SK-N-SH treated with all-trans-retinoic acid at 6 μM for 48 hours (cell line): ENCODE measurements around the gene CPPED1.

Source experiments
- ARNTL ChIP-seq: fragments of 450-650 bp; formaldehyde crosslinking; IDR thresholded peaks from 2 replicates; pipeline ENCODE4 v1.5.0; 2020; ENCODE audit warnings: low read depth, mild to moderate bottlenecking, moderate library complexity, borderline replicate concordance
- CSDC2 ChIP-seq: fragments of 250-450 bp; sonication (Bioruptor Pico); IDR thresholded peaks from 2 replicates; pipeline ENCODE4 v1.5.0; 2020; ENCODE audit warnings: mild to moderate bottlenecking, moderate library complexity
- GLIS3 ChIP-seq: fragments of 250-450 bp; sonication (Bioruptor Pico); IDR thresholded peaks from 2 replicates; pipeline ENCODE4 v1.5.0; 2020; ENCODE audit warnings: mild to moderate bottlenecking, moderate library complexity
- PPARA ChIP-seq: fragments of 250-450 bp; sonication (Bioruptor Pico); IDR thresholded peaks from 2 replicates; pipeline ENCODE4 v1.5.0; 2020; ENCODE audit warnings: mild to moderate bottlenecking, borderline replicate concordance
- RARB ChIP-seq: fragments of 250-450 bp; sonication (Bioruptor Pico); IDR thresholded peaks from 2 replicates; pipeline ENCODE4 v1.8.0; 2021; ENCODE audit warnings: mild to moderate bottlenecking, moderate library complexity
- TOX ChIP-seq: fragments of 250-450 bp; sonication (Bioruptor Pico); IDR thresholded peaks from 2 replicates; pipeline ENCODE4 v1.8.0; 2021; ENCODE audit warnings: mild to moderate bottlenecking, moderate library complexity, borderline replicate concordance
- ZC3H10 ChIP-seq: fragments of 250-450 bp; sonication (Bioruptor Pico); IDR thresholded peaks from 2 replicates; pipeline ENCODE4 v1.5.1; 2021; ENCODE audit warnings: mild to moderate bottlenecking, moderate library complexity
- ZFP3 ChIP-seq: fragments of 250-450 bp; sonication (Bioruptor Pico); IDR thresholded peaks from 2 replicates; pipeline ENCODE4 v1.5.0; 2020; ENCODE audit warnings: mild to moderate bottlenecking, moderate library complexity
- ZFP30 ChIP-seq: fragments of 450-650 bp; formaldehyde crosslinking; IDR thresholded peaks from 2 replicates; pipeline ENCODE4 v1.5.0; 2022; ENCODE audit warnings: mild to moderate bottlenecking, moderate library complexity
- ZNF565 ChIP-seq: fragments of 450-650 bp; formaldehyde crosslinking; conservative IDR thresholded peaks from 2 replicates; pipeline ENCODE4 v1.5.0; 2020; ENCODE audit warnings: low read depth, mild to moderate bottlenecking, moderate library complexity
- TF ChIP-seq, protein P1 (sequence below): fragments of 250-450 bp; sonication (Bioruptor Pico); IDR thresholded peaks from 2 replicates; pipeline ENCODE4 v1.8.0; 2020; ENCODE audit warnings: mild to moderate bottlenecking, moderate library complexity, borderline replicate concordance
- TF ChIP-seq, protein P2 (sequence below): fragments of 250-450 bp; sonication (Bioruptor Pico); IDR thresholded peaks from 2 replicates; pipeline ENCODE4 v1.5.0; 2020; ENCODE audit warnings: mild to moderate bottlenecking, moderate library complexity
- TF ChIP-seq, protein P3 (sequence below): fragments of 250-450 bp; sonication (Bioruptor Pico); IDR thresholded peaks from 2 replicates; pipeline ENCODE4 v1.5.1; 2020; ENCODE audit warnings: low read depth, mild to moderate bottlenecking, moderate library complexity

DNA sequence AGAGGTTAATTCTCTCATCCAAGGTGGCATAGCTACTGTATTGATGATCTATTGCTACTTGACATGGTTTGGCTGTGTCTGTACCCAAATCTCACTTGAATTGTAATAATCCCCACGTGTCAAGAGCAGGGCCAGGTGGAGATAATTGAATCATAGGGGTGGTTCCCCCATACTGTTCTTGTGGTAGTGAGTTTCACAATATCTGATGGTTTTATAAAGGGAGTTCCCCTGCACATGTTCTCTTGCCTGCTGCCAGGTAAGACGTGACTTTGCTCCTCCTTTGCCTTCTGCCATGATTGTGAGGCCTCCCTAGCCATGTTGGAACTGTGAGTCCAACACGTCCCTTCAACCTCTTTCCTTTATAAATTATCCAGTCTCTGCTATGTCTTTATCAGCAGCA lies 22.9 kb upstream of the CPPED1 start:
- TF ChIP-seq ZFP3, result no peak
- no peak for TF ChIP-seq ZC3H10 (CRISPR knock-in tag)
- TF ChIP-seq ZNF565 (CRISPR knock-in tag), result no peak
- no peak for TF ChIP-seq ARNTL
- TF ChIP-seq, protein P1, sequence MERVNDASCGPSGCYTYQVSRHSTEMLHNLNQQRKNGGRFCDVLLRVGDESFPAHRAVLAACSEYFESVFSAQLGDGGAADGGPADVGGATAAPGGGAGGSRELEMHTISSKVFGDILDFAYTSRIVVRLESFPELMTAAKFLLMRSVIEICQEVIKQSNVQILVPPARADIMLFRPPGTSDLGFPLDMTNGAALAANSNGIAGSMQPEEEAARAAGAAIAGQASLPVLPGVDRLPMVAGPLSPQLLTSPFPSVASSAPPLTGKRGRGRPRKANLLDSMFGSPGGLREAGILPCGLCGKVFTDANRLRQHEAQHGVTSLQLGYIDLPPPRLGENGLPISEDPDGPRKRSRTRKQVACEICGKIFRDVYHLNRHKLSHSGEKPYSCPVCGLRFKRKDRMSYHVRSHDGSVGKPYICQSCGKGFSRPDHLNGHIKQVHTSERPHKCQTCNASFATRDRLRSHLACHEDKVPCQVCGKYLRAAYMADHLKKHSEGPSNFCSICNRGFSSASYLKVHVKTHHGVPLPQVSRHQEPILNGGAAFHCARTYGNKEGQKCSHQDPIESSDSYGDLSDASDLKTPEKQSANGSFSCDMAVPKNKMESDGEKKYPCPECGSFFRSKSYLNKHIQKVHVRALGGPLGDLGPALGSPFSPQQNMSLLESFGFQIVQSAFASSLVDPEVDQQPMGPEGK, result no peak
- no peak for TF ChIP-seq RARB
- TF ChIP-seq, protein P2, sequence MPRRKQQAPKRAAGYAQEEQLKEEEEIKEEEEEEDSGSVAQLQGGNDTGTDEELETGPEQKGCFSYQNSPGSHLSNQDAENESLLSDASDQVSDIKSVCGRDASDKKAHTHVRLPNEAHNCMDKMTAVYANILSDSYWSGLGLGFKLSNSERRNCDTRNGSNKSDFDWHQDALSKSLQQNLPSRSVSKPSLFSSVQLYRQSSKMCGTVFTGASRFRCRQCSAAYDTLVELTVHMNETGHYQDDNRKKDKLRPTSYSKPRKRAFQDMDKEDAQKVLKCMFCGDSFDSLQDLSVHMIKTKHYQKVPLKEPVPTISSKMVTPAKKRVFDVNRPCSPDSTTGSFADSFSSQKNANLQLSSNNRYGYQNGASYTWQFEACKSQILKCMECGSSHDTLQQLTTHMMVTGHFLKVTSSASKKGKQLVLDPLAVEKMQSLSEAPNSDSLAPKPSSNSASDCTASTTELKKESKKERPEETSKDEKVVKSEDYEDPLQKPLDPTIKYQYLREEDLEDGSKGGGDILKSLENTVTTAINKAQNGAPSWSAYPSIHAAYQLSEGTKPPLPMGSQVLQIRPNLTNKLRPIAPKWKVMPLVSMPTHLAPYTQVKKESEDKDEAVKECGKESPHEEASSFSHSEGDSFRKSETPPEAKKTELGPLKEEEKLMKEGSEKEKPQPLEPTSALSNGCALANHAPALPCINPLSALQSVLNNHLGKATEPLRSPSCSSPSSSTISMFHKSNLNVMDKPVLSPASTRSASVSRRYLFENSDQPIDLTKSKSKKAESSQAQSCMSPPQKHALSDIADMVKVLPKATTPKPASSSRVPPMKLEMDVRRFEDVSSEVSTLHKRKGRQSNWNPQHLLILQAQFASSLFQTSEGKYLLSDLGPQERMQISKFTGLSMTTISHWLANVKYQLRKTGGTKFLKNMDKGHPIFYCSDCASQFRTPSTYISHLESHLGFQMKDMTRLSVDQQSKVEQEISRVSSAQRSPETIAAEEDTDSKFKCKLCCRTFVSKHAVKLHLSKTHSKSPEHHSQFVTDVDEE (CRISPR knock-in tag), result no peak
- no peak for TF ChIP-seq ZFP30 (CRISPR knock-in tag)
- TF ChIP-seq, protein P3, sequence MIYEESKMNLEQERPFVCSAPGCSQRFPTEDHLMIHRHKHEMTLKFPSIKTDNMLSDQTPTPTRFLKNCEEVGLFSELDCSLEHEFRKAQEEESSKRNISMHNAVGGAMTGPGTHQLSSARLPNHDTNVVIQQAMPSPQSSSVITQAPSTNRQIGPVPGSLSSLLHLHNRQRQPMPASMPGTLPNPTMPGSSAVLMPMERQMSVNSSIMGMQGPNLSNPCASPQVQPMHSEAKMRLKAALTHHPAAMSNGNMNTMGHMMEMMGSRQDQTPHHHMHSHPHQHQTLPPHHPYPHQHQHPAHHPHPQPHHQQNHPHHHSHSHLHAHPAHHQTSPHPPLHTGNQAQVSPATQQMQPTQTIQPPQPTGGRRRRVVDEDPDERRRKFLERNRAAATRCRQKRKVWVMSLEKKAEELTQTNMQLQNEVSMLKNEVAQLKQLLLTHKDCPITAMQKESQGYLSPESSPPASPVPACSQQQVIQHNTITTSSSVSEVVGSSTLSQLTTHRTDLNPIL (CRISPR knock-in tag), result no peak
- no peak for TF ChIP-seq GLIS3 (CRISPR knock-in tag)
- TF ChIP-seq CSDC2 (CRISPR knock-in tag), result no peak
- no peak for TF ChIP-seq TOX (CRISPR knock-in tag)
- TF ChIP-seq PPARA (CRISPR knock-in tag), result no peak
